DMS53 treated with DMSO at 0.1 percent for 48 hours (cell line): ENCODE results near the gene PLCL1.

ENCODE experiments used
- DNase-seq: peaks from one replicate; lab custom pipeline; 2025; ENCODE audit not compliant: unreplicated experiment; lab: John Stamatoyannopoulos, UW

Gene PLCL1

DNA sequence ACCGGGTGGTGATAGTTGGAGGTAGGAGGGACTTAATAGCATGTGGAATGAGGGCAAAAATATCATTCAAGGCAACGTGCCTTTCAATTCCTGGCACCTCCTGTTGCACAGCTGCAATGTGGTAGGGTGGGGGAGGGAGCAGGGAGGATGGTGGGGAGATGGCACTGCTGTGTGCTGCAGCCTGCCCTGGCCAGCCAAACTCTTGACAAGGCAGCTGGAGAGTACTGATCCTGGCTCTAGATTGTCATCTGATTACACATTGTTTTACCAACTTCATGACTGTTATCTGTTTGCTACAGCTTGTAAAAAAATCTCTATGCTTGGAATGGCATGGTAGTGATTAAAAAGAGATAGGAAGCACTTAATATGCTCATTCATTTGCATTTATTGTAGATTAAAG lies 47.7 kb downstream of the PLCL1 start:
- DNase-seq = no peak

DNA sequence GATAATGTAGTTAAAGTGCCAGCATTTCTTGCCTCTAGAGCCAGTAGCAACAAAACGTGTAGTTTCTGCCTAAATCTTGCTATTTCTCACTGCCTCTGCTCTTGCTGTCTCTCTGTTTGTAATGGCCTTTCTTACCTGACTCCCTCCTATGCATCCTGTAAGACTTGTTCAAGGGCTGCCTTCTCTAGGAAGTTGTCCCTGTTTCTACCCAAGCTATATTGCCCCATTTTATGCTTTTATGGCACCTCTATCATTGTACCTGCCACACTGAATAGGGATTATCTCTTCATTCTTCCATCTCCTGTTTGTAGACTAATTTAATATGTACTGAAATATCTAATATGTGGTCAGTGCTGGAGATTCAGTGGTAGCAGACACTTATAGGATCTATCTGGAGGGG lies 49.2 kb downstream of the PLCL1 start:
- DNase-seq = no peak

DNA sequence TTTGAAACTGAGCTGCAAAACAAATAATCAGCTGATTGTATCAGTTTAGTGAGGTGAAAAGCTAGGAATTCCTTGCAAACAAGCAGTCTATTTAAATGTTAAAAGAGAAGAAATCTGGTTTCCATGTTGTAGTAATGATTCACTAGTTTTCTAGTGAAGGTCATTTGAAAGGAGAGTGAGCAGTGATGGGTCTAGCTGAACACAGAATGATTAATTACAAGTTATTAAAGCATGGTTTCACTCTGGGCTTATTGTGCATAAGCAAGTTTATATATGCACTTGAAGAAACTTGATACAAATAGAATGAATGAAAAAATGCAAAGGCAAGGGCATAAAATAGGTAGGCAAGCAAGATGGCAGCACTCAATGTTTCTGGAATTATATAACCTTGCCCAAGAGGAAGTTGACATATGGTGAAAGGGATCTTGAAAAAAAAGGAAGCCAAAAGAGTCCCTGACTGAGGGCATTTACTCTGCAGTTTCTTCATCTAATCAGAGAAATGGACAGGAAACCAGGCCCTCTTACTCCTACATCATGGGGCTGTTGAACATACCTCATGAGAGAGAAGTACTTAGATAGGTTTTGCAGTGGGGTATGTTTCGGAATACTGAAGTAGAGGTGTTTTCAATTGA lies 53.2 kb downstream of the PLCL1 start:
- no peak for DNase-seq

DNA sequence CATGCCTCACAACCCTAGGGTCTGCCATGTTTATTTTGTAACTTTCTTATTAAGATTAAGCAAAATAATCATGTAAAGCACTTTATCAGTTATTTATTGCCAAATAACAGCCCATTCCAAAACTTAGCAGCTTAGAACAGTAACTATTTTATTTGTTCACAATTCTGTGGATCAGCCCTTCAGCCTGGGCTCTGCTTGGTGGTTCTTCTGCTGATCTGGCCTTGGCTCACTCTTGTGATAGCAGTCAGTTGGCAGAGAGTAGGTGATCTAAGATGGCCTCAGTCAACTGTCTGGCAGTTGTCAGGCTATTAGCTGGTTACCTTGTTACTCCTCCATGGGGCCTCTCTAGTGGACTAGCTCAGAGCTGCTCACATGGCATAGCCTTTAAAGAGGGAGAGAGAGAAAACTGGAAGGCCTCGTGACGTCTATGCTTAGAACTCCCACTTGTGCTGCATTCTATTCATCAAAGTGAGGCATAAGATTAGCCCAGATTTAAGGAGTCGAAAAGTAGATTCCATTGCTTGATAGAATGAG lies 54.3 kb downstream of the PLCL1 start:
- DNase-seq = no peak

DNA sequence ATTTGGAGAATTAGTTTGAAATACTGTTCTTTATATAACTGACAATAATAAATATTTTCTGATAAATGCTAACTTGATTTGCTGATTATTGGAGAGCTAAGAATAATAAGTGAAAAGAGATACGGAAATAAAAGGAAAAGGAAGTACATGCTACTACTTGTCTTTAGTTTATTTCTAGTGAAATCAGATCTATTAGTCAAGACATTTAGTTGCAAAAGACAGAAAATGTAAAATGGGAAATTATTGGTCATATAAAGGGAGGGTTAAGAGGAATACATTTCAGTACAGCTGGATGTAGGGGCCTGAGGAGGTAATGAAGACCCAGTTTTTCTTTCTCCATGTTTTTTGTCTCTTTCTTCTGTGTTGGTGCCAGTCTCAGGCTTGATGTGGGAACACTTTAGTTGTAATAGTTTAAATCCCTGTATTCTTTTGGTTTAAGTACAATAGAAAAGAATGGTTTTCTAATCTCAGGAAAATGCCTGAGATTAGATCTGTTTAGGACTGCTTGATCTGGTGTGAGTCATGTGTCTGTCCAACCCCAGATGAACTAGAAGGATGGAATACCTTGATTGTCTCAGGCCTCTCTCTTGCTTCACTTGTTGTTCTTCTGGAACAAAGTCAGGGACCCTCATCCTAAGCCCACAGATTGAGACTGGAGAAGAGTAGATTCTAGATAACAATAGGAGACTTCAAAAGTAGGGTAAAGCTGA lies 58.0 kb downstream of the PLCL1 start:
- no peak for DNase-seq

DNA sequence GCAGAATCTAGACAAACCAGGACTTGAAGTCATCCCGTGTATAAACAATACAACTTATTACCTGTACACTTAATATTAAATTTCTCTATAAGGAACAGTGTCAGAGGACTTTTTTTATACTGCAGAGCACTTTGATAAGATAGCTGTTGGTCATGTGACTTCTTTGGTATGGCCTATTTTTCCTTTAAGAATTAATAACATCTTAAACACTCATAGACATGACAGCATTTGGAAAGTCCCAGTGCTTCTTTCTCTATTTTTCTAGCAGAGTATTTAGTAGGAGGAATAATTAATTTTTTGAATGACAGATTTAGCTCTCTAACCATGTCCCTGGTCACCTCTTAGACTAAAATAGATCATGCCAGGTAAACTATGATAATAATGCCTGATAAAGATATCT lies 59.4 kb downstream of the PLCL1 start:
- no peak for DNase-seq

DNA sequence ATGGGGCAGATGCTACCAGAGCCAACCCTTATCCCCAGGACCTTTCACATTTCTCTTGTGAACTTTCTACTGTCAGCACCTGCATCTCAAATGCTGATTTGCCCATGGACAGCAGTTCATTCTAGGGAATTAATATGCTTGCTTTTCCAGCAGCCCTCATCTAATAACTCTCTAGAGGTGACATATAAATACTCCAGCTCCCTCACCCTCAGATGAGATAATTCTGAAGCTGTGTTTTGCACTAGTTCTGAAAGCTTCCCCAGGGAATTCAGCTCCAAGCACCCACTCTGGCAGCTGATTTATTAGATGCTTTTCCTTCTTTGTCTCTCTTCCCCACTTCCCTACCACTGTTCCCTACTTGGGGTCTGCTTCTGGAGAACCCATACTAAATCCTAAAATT lies 62.1 kb downstream of the PLCL1 start:
- DNase-seq = no peak

DNA sequence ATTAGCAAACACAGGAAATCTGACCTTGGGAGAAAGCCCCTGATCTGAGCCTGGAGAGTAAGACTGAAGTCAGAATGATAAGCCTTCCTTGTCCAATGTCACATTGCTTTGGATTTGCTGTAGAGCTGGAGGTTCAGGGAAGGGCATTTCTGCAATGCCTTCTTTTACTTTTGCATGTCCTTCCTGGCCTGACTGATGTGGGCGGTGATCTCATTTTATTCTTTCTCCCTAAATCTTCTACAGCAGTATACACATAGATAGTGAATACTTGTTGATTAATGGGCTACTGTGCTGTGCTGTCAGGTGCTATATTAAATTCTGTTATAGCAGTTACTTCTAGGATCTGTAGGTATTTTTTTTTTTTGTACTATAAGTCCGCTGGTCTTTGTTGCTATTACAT lies 62.6 kb downstream of the PLCL1 start:
- DNase-seq = no peak

DNA sequence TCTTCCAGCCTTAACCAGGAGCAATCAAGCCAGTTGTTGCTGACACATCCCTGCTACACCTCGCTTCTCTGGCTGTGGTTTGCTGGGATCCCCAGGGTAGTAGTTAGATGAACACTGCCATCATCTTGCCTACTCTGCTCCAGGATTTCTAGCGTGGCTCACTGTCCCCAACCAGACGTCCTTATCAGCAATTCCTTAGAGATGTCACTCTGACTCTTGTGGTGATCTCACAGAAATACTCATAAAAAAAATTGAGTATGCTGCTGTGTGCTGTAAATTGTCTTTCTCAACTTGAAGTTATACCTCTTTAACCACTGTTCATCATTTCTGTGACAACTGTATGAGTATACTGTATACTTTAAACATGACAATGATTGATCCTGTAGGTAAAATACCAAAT lies 63.2 kb downstream of the PLCL1 start:
- DNase-seq = no peak

DNA sequence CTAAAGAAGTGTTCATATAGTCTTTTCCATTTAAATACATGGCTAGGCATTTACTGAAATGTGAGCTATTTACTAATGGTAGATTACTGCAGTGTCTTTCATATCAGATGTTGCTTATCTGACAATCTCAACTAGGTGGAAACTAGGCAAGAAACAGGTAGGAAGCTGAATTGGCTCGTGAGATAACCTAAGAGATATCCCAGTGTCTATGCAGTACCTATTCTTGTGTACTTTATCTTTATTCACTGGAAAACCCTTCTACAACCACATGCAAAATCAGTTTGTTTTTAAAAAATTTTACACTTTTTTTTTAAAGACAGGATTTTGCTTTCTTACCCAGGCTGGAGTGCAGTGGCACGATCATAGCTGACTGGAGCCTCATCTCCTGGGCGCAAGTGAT lies 63.8 kb downstream of the PLCL1 start:
- no peak for DNase-seq

DNA sequence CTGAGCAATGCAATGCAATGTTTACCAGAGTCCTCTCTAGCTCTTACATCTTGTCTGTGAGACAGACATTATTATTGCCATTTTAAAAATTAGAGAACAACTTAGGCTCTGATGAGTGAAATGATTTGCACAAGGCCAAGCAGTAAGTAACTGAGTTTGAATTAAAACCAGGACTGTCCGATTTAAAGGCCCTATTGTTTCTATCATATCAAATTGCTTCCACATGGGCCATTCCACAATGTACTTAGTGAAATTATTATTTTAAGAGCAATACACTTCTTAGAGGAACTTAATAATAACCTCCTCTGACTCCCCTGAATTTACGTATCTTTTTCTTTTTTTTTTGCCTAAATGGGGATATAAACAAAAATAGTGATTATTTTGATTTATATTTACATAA lies 64.6 kb downstream of the PLCL1 start:
- no peak for DNase-seq

DNA sequence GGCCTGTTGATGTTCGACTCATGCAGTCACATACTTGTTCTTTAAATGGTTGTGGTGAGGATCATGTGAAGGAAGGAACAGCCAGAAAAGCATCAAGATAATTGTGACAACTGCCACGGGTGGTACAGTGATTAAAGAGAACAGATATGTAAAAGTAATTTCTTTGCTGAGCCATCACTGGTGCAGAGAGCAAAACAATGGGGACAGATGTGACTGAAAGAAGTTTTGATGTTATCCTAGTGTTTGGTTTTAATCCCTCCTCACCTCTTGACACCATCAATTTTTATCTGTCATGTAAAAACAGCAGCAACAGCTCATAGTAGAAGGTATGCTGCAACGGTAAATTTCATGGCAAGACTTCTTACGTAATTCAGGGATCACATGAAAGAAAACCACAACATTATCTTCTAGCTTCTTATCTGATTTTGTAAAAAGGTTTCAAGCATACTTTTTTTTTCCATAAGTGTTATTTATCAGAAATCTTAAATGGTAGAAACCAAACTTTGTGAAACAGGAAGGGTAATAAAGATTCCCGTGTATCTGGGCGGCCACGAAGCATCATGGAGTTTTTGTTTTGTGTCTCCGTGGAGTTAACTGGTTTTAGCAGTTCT lies 65.2 kb downstream of the PLCL1 start:
- DNase-seq = no peak

DNA sequence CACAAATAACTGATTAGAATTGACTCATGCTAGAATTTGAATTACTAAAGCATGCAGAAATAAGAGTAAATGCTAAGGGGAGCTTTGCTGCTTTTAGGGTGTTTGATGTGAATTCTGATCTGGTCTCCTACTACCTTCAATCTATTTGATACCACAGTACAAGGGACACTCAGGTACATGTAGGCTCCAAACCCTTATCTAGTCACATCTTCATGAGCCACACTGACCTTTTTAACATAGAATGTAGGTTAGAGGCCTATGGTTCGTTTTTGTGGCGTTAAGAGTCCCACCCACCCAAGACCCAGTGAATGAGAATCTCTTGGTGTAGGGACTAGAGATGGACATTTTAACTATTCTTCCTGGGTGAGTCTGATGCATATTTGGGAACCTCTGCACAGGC lies 65.7 kb downstream of the PLCL1 start:
- no peak for DNase-seq

DNA sequence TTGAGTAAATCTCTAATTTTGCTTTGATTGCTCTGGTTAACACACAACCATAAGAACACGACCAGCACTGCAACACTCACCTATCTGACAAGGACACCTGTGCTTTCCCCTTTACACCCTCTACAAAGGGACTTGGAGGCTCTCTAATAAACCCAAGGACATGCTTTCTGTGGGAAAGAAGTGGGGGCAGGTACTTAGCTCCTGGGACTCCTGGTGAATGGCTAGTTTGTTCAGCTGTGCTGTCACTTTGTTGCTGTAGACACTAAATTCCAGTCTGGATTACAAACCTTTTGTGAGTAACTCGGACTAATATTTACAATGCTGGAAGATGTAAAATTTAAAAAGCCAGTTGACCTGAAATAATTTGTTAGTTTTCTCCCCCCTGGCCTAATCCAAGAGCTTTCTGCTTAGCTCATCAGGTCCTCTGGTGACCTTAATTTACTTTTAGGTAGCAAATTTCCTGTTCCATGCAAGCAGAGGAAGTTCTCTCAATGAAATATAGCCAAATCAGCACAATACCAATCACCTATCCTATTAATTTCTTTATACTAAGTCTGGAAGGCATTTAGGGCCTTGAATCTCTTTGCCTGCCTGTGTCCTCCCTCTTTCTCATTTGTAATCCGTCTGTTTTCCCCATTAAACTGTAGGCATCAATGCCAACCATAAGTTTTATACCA lies 67.5 kb downstream of the PLCL1 start:
- DNase-seq = peak; percentile 6

DNA sequence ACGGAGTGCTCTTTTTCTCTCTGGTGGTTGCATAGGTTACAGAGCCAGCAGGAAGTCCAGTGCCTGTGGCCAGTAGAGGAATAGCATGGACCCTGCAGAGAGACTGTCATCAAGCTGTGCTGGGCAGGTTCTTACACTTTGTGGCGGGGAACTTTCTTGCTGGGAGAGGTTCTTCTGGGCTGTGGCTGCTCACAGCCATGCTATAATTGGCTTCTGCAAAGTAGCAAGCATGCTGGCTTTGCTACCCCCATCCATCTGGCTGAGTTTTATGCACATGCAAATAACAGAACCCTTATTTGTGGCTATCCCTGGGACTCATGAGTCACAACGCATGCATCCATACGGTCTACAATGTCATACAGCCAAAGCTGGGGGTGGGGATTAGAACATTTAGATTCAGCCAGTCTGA lies 68.9 kb downstream of the PLCL1 start:
- DNase-seq = no peak

DNA sequence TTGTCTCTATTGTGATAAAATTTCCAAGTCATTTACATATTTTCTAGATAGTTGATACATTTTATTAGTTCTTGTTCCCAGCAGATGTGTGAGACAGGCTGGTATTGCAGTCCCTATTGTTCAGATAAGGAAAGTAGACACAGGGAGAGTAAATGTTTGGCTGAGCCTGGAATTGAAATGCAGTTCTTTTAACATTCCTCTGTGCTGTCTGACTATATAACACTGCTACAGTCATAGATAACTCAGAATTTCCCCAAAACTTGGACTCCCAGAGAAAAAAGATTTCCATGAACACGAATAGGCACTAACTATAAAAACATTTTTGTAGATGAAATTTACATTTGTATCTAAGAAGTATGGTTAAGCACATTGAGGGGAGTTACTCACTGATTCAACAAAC lies 71.4 kb downstream of the PLCL1 start:
- DNase-seq = no peak

DNA sequence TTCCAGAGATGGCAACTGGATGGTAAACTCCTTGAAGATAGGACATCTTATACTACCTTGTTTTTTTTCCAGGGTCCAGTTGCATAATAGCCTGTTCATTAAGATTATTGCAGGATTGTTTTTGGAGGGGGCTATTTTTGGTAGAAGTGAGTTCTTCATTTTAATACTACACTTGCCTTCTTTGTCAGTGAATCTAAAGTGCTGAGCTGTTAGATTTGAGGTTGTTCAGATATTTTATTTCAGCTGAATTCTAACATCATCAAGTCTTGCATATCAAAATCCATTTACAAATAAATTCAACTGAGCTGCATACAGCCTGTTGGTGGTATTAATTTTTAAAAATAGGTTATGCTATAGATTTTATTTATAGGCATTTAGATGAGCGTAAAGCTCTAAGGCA lies 72.1 kb downstream of the PLCL1 start:
- no peak for DNase-seq

DNA sequence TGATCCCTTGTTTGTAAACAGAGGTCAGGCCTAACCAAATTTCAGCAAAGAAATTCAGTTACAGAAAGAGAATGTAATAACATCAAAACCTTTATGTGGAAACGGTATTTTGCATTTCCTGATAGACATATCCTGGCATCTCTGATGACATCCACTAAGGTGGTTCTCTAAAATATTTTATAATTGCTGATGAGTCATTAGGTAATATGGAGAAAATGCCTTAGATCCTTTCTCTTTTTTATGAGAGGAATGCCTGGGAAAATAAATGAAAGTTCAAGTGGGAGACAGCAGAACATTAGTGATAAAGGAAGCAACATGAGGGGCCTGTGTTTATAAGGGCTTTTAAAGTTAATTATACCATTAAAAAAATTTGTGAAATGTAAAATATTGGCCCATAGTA lies 72.6 kb downstream of the PLCL1 start:
- DNase-seq = no peak

DNA sequence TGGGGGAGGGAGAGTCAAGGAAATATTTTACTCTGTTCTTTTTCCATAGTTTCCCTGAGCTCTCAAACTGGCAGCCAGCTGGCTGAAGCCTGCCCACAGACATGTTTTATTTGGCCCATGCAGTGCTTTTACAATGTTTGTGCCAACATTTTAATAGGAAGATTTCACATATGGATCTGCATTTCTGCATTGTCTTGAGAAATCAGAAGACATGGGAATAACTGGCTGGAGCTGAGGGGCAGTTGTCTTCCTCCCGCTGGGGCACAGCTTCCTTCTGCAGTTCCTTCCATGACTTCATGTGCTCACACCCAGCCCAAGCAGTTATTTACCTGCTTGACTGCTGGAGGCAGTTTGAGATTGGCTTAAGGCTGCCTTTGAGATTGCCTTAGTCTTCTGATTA lies 74.4 kb downstream of the PLCL1 start:
- DNase-seq = no peak

DNA sequence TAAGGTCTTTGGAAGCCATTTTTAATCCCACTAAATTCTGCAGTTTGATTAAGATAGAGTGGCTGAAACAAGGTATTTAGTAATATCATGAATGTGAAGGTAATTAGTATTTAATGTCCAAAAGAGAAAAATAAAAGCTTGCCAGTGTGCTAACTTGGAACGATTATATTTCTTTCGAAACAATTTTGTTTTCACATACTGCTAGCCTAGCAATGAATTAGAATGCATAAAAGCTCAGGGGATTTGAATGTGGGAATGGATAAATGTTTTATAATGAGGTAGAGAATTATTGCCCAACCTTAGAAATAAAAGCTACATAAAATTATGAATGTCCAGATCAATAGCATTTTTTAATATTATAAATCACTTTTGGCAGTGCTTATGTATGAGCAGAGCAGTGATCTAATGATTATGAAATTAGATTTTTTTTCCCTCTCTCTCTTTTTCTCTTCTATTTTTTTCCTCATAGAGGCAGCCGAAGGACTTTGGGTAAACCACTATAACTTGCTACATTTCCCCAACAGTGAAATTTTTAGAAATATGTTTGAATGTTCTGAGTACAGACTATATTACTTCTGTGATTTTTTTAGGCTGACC lies 75.5 kb downstream of the PLCL1 start:
- DNase-seq = no peak

DNA sequence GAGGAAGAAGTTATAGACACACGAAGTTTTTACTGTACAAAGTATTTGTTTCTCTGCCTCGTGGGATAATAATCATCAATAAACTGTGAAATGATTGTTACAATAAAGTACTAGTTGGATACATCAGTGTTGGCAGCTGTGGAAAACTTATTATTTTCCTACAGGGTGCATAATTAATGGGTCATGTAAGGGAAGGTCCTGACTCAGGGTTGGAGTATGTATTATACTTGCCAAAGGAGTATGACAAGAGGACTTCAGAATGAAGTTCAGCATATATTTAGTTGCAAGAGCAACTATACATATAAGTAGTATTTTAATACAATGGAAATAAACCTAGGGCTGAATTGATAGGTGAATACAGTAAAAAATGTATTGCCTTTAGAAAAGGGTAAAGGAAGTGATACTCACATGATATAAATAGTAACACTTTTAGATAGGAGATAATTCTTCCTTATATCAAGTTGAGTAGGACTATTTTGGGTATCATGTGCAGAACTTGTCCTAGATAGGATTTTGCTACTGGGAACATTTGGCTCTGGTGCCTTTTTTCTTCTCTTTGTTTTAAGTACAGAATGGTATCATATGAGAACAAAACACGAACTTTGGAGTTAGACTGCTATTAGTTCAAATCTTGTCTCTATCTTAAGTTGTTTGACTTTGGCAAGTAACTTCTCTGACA lies 79.1 kb downstream of the PLCL1 start:
- no peak for DNase-seq
